Measurements from ENCODE around the gene KIF2C. TPM values are rescaled to one million over a fixed set of nuclear protein-coding genes. Genes with fewer than 3 reads are reported as not detected.
A peak's percentile ranks its signal among the peaks of the same experiment; 100 is the strongest.

KIF2C gene
- total RNA-seq, 4 donors from 2014 or later = 0.46 to 0.55 TPM; not detected in 2

- no peaks in the 10 kb centered on the region for H3K27me3 ChIP-seq
These were observed 67.9 kb downstream of the KIF2C start for GRCh38 chr1:44807364-44808062.

GRCh38 chr1:44808063-44808937, 68.7 kb downstream of the KIF2C start, which contains the start of gene BTBD19:
Gene BTBD19, plus strand, starts transcription at chr1:44808523. Its CDS starts 298 bp downstream, at chr1:44808821.
- in situ Hi-C loops (cut with MboI; ENCODE audit: low sequenced_read_pairs in 4 of 4) = no loop called here
- ATAC-seq (peak; percentile 34 to 51), DNase-seq (peak; percentile 51 to 71)
- intact Hi-C loops (cut with DNase I; ENCODE audit: low total_unique reads) = no loop called here
- H3K4me3 ChIP-seq = peak within 1 kb of the TSS; percentile 28 to 42 (median 37)
- no peaks in the 10 kb centered on the region for H3K27me3 ChIP-seq
- peaks cover 36 to 62% of the 10 kb centered on the region in 2 donors for H3K4me1 ChIP-seq
- no peaks in the 10 kb centered on the region for H3K9me3 ChIP-seq
- peaks cover 0 to 18% of the 10 kb centered on the region in 2 donors for H3K36me3 ChIP-seq
- TF ChIP-seq CTCF (IDR thresholded peaks at IDR 0.05 in 4 of 5, conservative IDR thresholded peaks at IDR 0.05 in 1 of 5) (no peak), POLR2A (IDR thresholded peaks at IDR 0.05) (peak; percentile 10 to 29)
- peak within 1 kb of the TSS; percentile 84 to 94 (median 92) for H3K27ac ChIP-seq

More at GRCh38 chr1:44807364-44808062, 67.9 kb downstream of the KIF2C start:
- no peaks in the 10 kb centered on the region for H3K9me3 ChIP-seq
- peak overlapping the region; percentile 19 to 42 (median 32) for H3K4me3 ChIP-seq
- in situ Hi-C loops (cut with MboI; ENCODE audit: low sequenced_read_pairs in 4 of 4) (no loop called here), intact Hi-C loops (cut with DNase I; ENCODE audit: low total_unique reads) (no loop called here)
- H3K36me3 ChIP-seq = peaks cover 0 to 18% of the 10 kb centered on the region in 2 donors
- H3K4me1 ChIP-seq = peaks cover 30 to 64% of the 10 kb centered on the region in 2 donors
- peak overlapping the region; percentile 84 to 94 (median 92) for H3K27ac ChIP-seq
- TF ChIP-seq CTCF (IDR thresholded peaks at IDR 0.05 in 4 of 5, conservative IDR thresholded peaks at IDR 0.05 in 1 of 5) = peak in 1 of 5 experiments; percentile 19
- peak; percentile 36 to 52 for TF ChIP-seq POLR2A (IDR thresholded peaks at IDR 0.05)
- peak; percentile 88 to 96 for DNase-seq
- peak; percentile 77 to 87 for ATAC-seq

GRCh38 chr1:44808938-44809917, 69.6 kb downstream of the KIF2C start:
- peaks cover 39 to 60% of the 10 kb centered on the region in 2 donors for H3K4me1 ChIP-seq
- peak overlapping the region; percentile 28 to 42 (median 37) for H3K4me3 ChIP-seq
- H3K9me3 ChIP-seq = no peaks in the 10 kb centered on the region
- no peak for DNase-seq
- no peak for TF ChIP-seq CTCF (IDR thresholded peaks at IDR 0.05 in 4 of 5, conservative IDR thresholded peaks at IDR 0.05 in 1 of 5)
- TF ChIP-seq POLR2A (IDR thresholded peaks at IDR 0.05) = peak in 1 of 2 donors; percentile 9
- H3K27ac ChIP-seq = peak overlapping the region; percentile 84 to 94 (median 92)
- in situ Hi-C loops (cut with MboI; ENCODE audit: low sequenced_read_pairs in 4 of 4) = no loop called here
- intact Hi-C loops (cut with DNase I; ENCODE audit: low total_unique reads) = no loop called here
- H3K36me3 ChIP-seq = peaks cover 0 to 16% of the 10 kb centered on the region in 2 donors
- no peaks in the 10 kb centered on the region for H3K27me3 ChIP-seq
- no peak for ATAC-seq

Data from gastrocnemius medialis (tissue), 4 donors.